SK-N-SH treated with all-trans-retinoic acid at 6 μM for 48 hours (cell line): ENCODE results near the gene DLG1.

ENCODE experiments used
- ATAC-seq: fragments of 200-7000 bp; cut with Tn5 transposase; 3 replicates; pipeline ENCODE4 v1.9.1; 2020; ENCODE audit warnings: mild to moderate bottlenecking, moderate library complexity
- ARNTL ChIP-seq: fragments of 450-650 bp; formaldehyde crosslinking; IDR thresholded peaks from 2 replicates; pipeline ENCODE4 v1.5.0; 2020; ENCODE audit warnings: low read depth, mild to moderate bottlenecking, moderate library complexity, borderline replicate concordance
- BACH2 ChIP-seq: fragments of 250-450 bp; sonication (Bioruptor Pico); IDR thresholded peaks from 2 replicates; pipeline ENCODE4 v1.9.0; 2021; ENCODE audit warnings: mild to moderate bottlenecking, borderline replicate concordance
- CREB5 ChIP-seq: fragments of 250-450 bp; sonication (Bioruptor Pico); IDR thresholded peaks from 2 replicates; pipeline ENCODE4 v1.5.1; 2020; ENCODE audit warnings: low read depth, mild to moderate bottlenecking, moderate library complexity
- CSDC2 ChIP-seq: fragments of 250-450 bp; sonication (Bioruptor Pico); IDR thresholded peaks from 2 replicates; pipeline ENCODE4 v1.5.0; 2020; ENCODE audit warnings: mild to moderate bottlenecking, moderate library complexity
- CSRNP3 ChIP-seq: fragments of 250-450 bp; sonication (Bioruptor Pico); IDR thresholded peaks from 2 replicates; pipeline ENCODE4 v1.5.1; 2021; ENCODE audit warnings: mild to moderate bottlenecking, moderate library complexity
- ESRRG ChIP-seq: fragments of 250-450 bp; sonication (Bioruptor Pico); IDR thresholded peaks from 2 replicates; pipeline ENCODE4 v1.6.1; 2021; ENCODE audit warnings: mild to moderate bottlenecking
- GLIS3 ChIP-seq: fragments of 250-450 bp; sonication (Bioruptor Pico); IDR thresholded peaks from 2 replicates; pipeline ENCODE4 v1.5.0; 2020; ENCODE audit warnings: mild to moderate bottlenecking, moderate library complexity
- ISL1 ChIP-seq: fragments of 250-450 bp; sonication (Bioruptor Pico); IDR thresholded peaks from 2 replicates; pipeline ENCODE4 v2.1.2; 2022; ENCODE audit warnings: mild to moderate bottlenecking, moderate library complexity
- OSR1 ChIP-seq: fragments of 250-450 bp; sonication (Bioruptor Pico); IDR thresholded peaks from 2 replicates; pipeline ENCODE4 v1.8.0; 2022; ENCODE audit warnings: moderate library complexity, mild to moderate bottlenecking, inconsistent platforms
- PATZ1 ChIP-seq: fragments of 250-450 bp; sonication (Bioruptor Pico); IDR thresholded peaks from 2 replicates; pipeline ENCODE4 v1.8.0; 2020; ENCODE audit warnings: mild to moderate bottlenecking, moderate library complexity, borderline replicate concordance
- PPARA ChIP-seq: fragments of 250-450 bp; sonication (Bioruptor Pico); IDR thresholded peaks from 2 replicates; pipeline ENCODE4 v1.5.0; 2020; ENCODE audit warnings: mild to moderate bottlenecking, borderline replicate concordance
- RARB ChIP-seq: fragments of 250-450 bp; sonication (Bioruptor Pico); IDR thresholded peaks from 2 replicates; pipeline ENCODE4 v1.8.0; 2021; ENCODE audit warnings: mild to moderate bottlenecking, moderate library complexity
- SNAI2 ChIP-seq: fragments of 250-450 bp; sonication (Bioruptor Pico); IDR thresholded peaks from 2 replicates; pipeline ENCODE4 v1.5.0; 2020; ENCODE audit warnings: mild to moderate bottlenecking, moderate library complexity
- TCF4 ChIP-seq: fragments of 250-450 bp; sonication (Bioruptor Pico); IDR thresholded peaks from 2 replicates; pipeline ENCODE4 v1.8.0; 2021; ENCODE audit warnings: mild to moderate bottlenecking, moderate library complexity, borderline replicate concordance
- TOX ChIP-seq: fragments of 250-450 bp; sonication (Bioruptor Pico); IDR thresholded peaks from 2 replicates; pipeline ENCODE4 v1.8.0; 2021; ENCODE audit warnings: mild to moderate bottlenecking, moderate library complexity, borderline replicate concordance
- TSHZ2 ChIP-seq: fragments of 250-450 bp; sonication (Bioruptor Pico); IDR thresholded peaks from 2 replicates; pipeline ENCODE4 v1.5.0; 2020; ENCODE audit warnings: mild to moderate bottlenecking, moderate library complexity
- ZFP3 ChIP-seq: fragments of 250-450 bp; sonication (Bioruptor Pico); IDR thresholded peaks from 2 replicates; pipeline ENCODE4 v1.5.0; 2020; ENCODE audit warnings: mild to moderate bottlenecking, moderate library complexity
- ZFP30 ChIP-seq: fragments of 450-650 bp; formaldehyde crosslinking; IDR thresholded peaks from 2 replicates; pipeline ENCODE4 v1.5.0; 2022; ENCODE audit warnings: mild to moderate bottlenecking, moderate library complexity
- ZNF565 ChIP-seq: fragments of 450-650 bp; formaldehyde crosslinking; conservative IDR thresholded peaks from 2 replicates; pipeline ENCODE4 v1.5.0; 2020; ENCODE audit warnings: low read depth, mild to moderate bottlenecking, moderate library complexity
- ZNF70 ChIP-seq: fragments of 450-650 bp; formaldehyde crosslinking; IDR thresholded peaks from 2 replicates; pipeline ENCODE4 v1.5.0; 2020; ENCODE audit warnings: mild to moderate bottlenecking, moderate library complexity
- ZNF8 ChIP-seq: fragments of 450-650 bp; formaldehyde crosslinking; IDR thresholded peaks from 2 replicates; pipeline ENCODE4 v1.5.0; 2020; ENCODE audit warnings: mild to moderate bottlenecking, moderate library complexity

DLG1 gene

GRCh38 chr3:197312431-197312830 lies 14.0 kb upstream of the DLG1 start:
- no peak for TF ChIP-seq ARNTL (CRISPR knock-in tag)
- no peak for TF ChIP-seq TSHZ2 (CRISPR knock-in tag)
- no peak for TF ChIP-seq PATZ1 (CRISPR knock-in tag)
- no peak for TF ChIP-seq BACH2
- TF ChIP-seq CREB5 (CRISPR knock-in tag): no peak
- TF ChIP-seq OSR1 (CRISPR knock-in tag): no peak
- no peak for TF ChIP-seq CSDC2 (CRISPR knock-in tag)
- no peak for TF ChIP-seq TOX (CRISPR knock-in tag)
- TF ChIP-seq ESRRG (CRISPR knock-in tag): no peak
- TF ChIP-seq ZNF70: no peak
- no peak for TF ChIP-seq PPARA (CRISPR knock-in tag)
- no peak for TF ChIP-seq ZNF565 (CRISPR knock-in tag)
- TF ChIP-seq CSRNP3: no peak
- no peak for TF ChIP-seq ZFP3 (CRISPR knock-in tag)
- TF ChIP-seq GLIS3: no peak
- TF ChIP-seq ISL1 (CRISPR knock-in tag): no peak
- no peak for TF ChIP-seq RARB
- TF ChIP-seq SNAI2 (CRISPR knock-in tag): no peak
- TF ChIP-seq ZFP30 (CRISPR knock-in tag): no peak
- no peak for ATAC-seq

- ATAC-seq: no peak
- TF ChIP-seq ZNF8 (CRISPR knock-in tag) (no peak), ISL1 (CRISPR knock-in tag) (no peak), GLIS3 (no peak), CSDC2 (CRISPR knock-in tag) (no peak), ARNTL (CRISPR knock-in tag) (no peak), OSR1 (CRISPR knock-in tag) (no peak), TOX (CRISPR knock-in tag) (no peak), PPARA (CRISPR knock-in tag) (no peak), PATZ1 (CRISPR knock-in tag) (no peak), TCF4 (no peak), ZFP30 (CRISPR knock-in tag) (no peak)
These were observed 13.2 kb upstream of the DLG1 start for GRCh38 chr3:197311591-197311990.
